ENCODE results near the gene PPP1R1C. TPM values are rescaled to one million over a fixed set of nuclear protein-coding genes. Genes with fewer than 3 reads are reported as not detected.

PPP1R1C gene
- total RNA-seq, 1 experiment from 2014 or later: 4.0 TPM

DNA sequence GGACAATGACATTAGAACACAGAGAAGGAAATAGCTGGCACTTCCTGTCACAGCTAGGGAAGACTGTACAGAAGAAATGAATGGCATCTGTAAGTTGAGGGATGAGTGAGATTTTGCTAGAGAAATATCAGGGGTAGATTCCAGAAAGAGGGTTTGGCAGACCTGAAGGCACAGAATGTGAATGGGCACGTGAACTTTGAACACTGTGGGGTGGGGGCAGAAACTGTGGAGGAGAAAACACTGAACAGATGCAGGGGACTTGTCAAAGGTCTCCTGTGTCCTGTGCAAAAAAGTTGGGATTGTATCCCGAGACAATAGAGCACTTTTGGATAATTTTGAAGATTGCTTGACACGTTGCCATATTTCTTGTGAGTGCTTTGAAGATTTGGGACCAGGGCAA is 88.0 kb downstream of the PPP1R1C start:
- no peak overlapping the region for H2BK15ac ChIP-seq (ENCODE audit: low read depth, low read length)
- no peak for DNase-seq
- H2BK12ac ChIP-seq (ENCODE audit: insufficient read length, low read depth, low read length): no peak overlapping the region
- no peak overlapping the region for H4K91ac ChIP-seq (ENCODE audit: insufficient read length, low read depth, low read length)
- H4K8ac ChIP-seq (replicated peaks; ENCODE audit: insufficient read length, low read depth, low read length): no peak overlapping the region
- no peaks in the 10 kb centered on the region for H3K79me2 ChIP-seq (ENCODE audit: insufficient read depth, low read length)
- H2BK120ac ChIP-seq (ENCODE audit: low read depth, low read length, poor library complexity, severe bottlenecking): no peak overlapping the region
- no peak overlapping the region for H2BK20ac ChIP-seq (ENCODE audit: low read depth, low read length, poor library complexity, severe bottlenecking)
- peaks cover 6% of the 10 kb centered on the region for H3K4me1 ChIP-seq (ENCODE audit: insufficient read depth, low read length)
- H4K5ac ChIP-seq (ENCODE audit: insufficient read length, low read depth, low read length): no peak overlapping the region
- no peaks in the 10 kb centered on the region for H3K27me3 Mint-ChIP-seq (ENCODE audit: low read depth)
- H3K9me3 Mint-ChIP-seq: no peaks in the 10 kb centered on the region
- no peak overlapping the region for H3T11ph ChIP-seq (ENCODE audit: low read length)
- no CpG with 5 or more reads among the region's 3 CpGs for WGBS (ENCODE audit: extremely low coverage, insufficient read length, low lambda C conversion rate)
- no peaks in the 10 kb centered on the region for H4K20me1 ChIP-seq (ENCODE audit: control insufficient read depth, insufficient read depth, insufficient read length)
- TF ChIP-seq, protein P1, sequence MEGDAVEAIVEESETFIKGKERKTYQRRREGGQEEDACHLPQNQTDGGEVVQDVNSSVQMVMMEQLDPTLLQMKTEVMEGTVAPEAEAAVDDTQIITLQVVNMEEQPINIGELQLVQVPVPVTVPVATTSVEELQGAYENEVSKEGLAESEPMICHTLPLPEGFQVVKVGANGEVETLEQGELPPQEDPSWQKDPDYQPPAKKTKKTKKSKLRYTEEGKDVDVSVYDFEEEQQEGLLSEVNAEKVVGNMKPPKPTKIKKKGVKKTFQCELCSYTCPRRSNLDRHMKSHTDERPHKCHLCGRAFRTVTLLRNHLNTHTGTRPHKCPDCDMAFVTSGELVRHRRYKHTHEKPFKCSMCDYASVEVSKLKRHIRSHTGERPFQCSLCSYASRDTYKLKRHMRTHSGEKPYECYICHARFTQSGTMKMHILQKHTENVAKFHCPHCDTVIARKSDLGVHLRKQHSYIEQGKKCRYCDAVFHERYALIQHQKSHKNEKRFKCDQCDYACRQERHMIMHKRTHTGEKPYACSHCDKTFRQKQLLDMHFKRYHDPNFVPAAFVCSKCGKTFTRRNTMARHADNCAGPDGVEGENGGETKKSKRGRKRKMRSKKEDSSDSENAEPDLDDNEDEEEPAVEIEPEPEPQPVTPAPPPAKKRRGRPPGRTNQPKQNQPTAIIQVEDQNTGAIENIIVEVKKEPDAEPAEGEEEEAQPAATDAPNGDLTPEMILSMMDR (conservative IDR thresholded peaks at IDR 0.05): no peak
- no peak overlapping the region for H2BK5ac ChIP-seq (ENCODE audit: insufficient read length, low read length)
- no peak overlapping the region for H3K4me3 Mint-ChIP-seq
- no peak overlapping the region for H3K9ac ChIP-seq (ENCODE audit: extremely low read depth, insufficient read length, low read length)
- peaks cover 8 to 11% of the 10 kb centered on the region in 2 experiments for H3K4me1 Mint-ChIP-seq
- H3K27ac ChIP-seq (ENCODE audit: insufficient read length, low read depth, low read length): no peak overlapping the region
- no peak overlapping the region for H2AFZ ChIP-seq (ENCODE audit: low read length)
- H3K23me2 ChIP-seq (ENCODE audit: insufficient read length, low read depth, low read length, poor library complexity, severe bottlenecking): no peaks in the 10 kb centered on the region
- no peak overlapping the region for H3K23ac ChIP-seq (ENCODE audit: insufficient read length, low read depth, low read length)
- H3K14ac ChIP-seq (ENCODE audit: insufficient read depth, low read length): no peak overlapping the region
- H3K27me3 ChIP-seq (ENCODE audit: insufficient read depth, low read length): no peaks in the 10 kb centered on the region
- H3K9me3 ChIP-seq (ENCODE audit: control insufficient read depth, low read depth, low read length): no peaks in the 10 kb centered on the region
- H3K36me3 Mint-ChIP-seq (ENCODE audit: insufficient read depth in 1 of 3, low read depth in 3 of 3): no peaks in the 10 kb centered on the region
- H2AK5ac ChIP-seq (ENCODE audit: insufficient read length, low read length): no peak overlapping the region
- no peak overlapping the region for H3K4ac ChIP-seq (ENCODE audit: low read depth, low read length)
- no peaks in the 10 kb centered on the region for H3K79me1 ChIP-seq (ENCODE audit: insufficient read depth, low read depth, low read length, poor library complexity, severe bottlenecking)
- H3K56ac ChIP-seq (ENCODE audit: insufficient read length, low read depth, low read length): no peak overlapping the region
- no peak overlapping the region for H3K27ac Mint-ChIP-seq
- no peak overlapping the region for H3K4me2 ChIP-seq (ENCODE audit: insufficient read depth, insufficient read length, low read length)
- no peak overlapping the region for H3K18ac ChIP-seq (ENCODE audit: insufficient read length, low read depth, low read length)
